ENCODE measurements around the gene ZDHHC14.
A peak's percentile ranks its signal among the peaks of the same experiment; 100 is the strongest.

Gene ZDHHC14

DNA sequence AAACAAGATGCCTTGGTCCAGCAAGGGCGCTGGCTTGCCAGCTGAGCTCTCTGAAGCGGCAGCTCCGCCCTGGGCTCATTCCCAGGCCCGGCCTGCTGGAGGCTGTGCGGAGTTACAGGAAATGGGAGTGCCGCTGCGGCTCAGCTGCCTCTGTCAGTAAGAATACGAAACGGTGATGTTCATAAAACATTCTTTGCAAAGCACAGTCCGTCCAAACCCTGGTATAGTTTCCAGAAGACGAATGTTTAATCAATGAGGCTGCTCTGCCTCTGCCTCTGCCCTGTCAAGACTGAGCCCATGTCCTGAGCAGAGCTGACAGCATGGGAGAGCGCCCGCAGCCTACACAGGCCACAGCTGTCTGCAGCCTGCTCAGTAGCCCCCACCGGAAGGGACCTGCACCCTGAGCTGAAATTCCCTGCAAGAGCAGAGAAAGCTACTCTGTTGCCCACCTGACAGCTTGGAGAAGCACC, 288.8 kb downstream of the ZDHHC14 start:
- peak overlapping the region; percentile 29 for H3K27ac ChIP-seq (replicated peaks)
- no peak for DNase-seq (ENCODE audit: low read depth in 1 of 2, low spot score in 1 of 2)
- TF ChIP-seq GABPA (IDR thresholded peaks at IDR 0.05; ENCODE audit: low read depth) (no peak), REST (IDR thresholded peaks at IDR 0.05; ENCODE audit: insufficient replicate concordance, low read depth) (no peak)
- TF ChIP-seq, protein P1, sequence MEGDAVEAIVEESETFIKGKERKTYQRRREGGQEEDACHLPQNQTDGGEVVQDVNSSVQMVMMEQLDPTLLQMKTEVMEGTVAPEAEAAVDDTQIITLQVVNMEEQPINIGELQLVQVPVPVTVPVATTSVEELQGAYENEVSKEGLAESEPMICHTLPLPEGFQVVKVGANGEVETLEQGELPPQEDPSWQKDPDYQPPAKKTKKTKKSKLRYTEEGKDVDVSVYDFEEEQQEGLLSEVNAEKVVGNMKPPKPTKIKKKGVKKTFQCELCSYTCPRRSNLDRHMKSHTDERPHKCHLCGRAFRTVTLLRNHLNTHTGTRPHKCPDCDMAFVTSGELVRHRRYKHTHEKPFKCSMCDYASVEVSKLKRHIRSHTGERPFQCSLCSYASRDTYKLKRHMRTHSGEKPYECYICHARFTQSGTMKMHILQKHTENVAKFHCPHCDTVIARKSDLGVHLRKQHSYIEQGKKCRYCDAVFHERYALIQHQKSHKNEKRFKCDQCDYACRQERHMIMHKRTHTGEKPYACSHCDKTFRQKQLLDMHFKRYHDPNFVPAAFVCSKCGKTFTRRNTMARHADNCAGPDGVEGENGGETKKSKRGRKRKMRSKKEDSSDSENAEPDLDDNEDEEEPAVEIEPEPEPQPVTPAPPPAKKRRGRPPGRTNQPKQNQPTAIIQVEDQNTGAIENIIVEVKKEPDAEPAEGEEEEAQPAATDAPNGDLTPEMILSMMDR (IDR thresholded peaks at IDR 0.05; ENCODE audit: insufficient read depth, low read length): no peak
- H3K4me3 ChIP-seq (replicated peaks; ENCODE audit: insufficient read depth, low read length): no peak overlapping the region
- H3K27me3 ChIP-seq (ENCODE audit: insufficient read depth, poor library complexity, severe bottlenecking): no peaks in the 10 kb centered on the region

GRCh38 chr6:157670466-157671186, 289.6 kb downstream of the ZDHHC14 start:
- DNase-seq (ENCODE audit: low read depth in 1 of 2, low spot score in 1 of 2): peak; percentile 27 to 75
- Histone ChIP-seq H3K27ac (replicated peaks) (peak overlapping the region; percentile 29), H3K4me3 (replicated peaks; ENCODE audit: insufficient read depth, low read length) (no peak overlapping the region), H3K27me3 (ENCODE audit: insufficient read depth, poor library complexity, severe bottlenecking) (no peaks in the 10 kb centered on the region)
- TF ChIP-seq GABPA (IDR thresholded peaks at IDR 0.05; ENCODE audit: low read depth) (no peak), SPI1 (IDR thresholded peaks at IDR 0.05; ENCODE audit: borderline replicate concordance, low read depth) (peak; percentile 86)

- H3K27me3 ChIP-seq (ENCODE audit: insufficient read depth, poor library complexity, severe bottlenecking): no peaks in the 10 kb centered on the region
- H3K4me3 ChIP-seq (replicated peaks; ENCODE audit: insufficient read depth, low read length): no peak overlapping the region
- DNase-seq (ENCODE audit: low read depth in 1 of 2, low spot score in 1 of 2): no peak
- H3K27ac ChIP-seq (replicated peaks): no peak overlapping the region
- TF ChIP-seq POLR2AphosphoS5 (IDR thresholded peaks at IDR 0.05; ENCODE audit: low read depth) (no peak), REST (IDR thresholded peaks at IDR 0.05; ENCODE audit: insufficient replicate concordance, low read depth) (no peak), GABPA (IDR thresholded peaks at IDR 0.05; ENCODE audit: low read depth) (no peak), SPI1 (IDR thresholded peaks at IDR 0.05; ENCODE audit: borderline replicate concordance, low read depth) (no peak)
- TF ChIP-seq, protein P1 (IDR thresholded peaks at IDR 0.05; ENCODE audit: insufficient read depth, low read length): no peak
Measured at GRCh38 chr6:157672726-157673412, 291.9 kb downstream of the ZDHHC14 start.

- no peak for DNase-seq (ENCODE audit: low read depth in 1 of 2, low spot score in 1 of 2)
- H3K27me3 ChIP-seq (ENCODE audit: insufficient read depth, poor library complexity, severe bottlenecking): no peaks in the 10 kb centered on the region
- no peak overlapping the region for H3K27ac ChIP-seq (replicated peaks)
- H3K4me3 ChIP-seq (replicated peaks; ENCODE audit: insufficient read depth, low read length): no peak overlapping the region
- TF ChIP-seq SPI1 (IDR thresholded peaks at IDR 0.05; ENCODE audit: borderline replicate concordance, low read depth) (no peak), GABPA (IDR thresholded peaks at IDR 0.05; ENCODE audit: low read depth) (no peak), POLR2AphosphoS5 (IDR thresholded peaks at IDR 0.05; ENCODE audit: low read depth) (no peak), REST (IDR thresholded peaks at IDR 0.05; ENCODE audit: insufficient replicate concordance, low read depth) (no peak)
- TF ChIP-seq, protein P1 (IDR thresholded peaks at IDR 0.05; ENCODE audit: insufficient read depth, low read length): no peak
Measured at GRCh38 chr6:157673596-157673995, 292.6 kb downstream of the ZDHHC14 start.
